ENCODE results near the gene UXS1.
A peak's percentile ranks its signal among the peaks of the same experiment; 100 is the strongest.

The UXS1 gene

GRCh38 chr2:106124905-106125549, 69.1 kb downstream of the UXS1 start:
- TF ChIP-seq POLR2A (IDR thresholded peaks at IDR 0.05; ENCODE audit: low read depth, low read length): no peak
- no peak for FAIRE-seq
- DNase-seq (ENCODE audit: insufficient read length, low spot score): no peak

DNA sequence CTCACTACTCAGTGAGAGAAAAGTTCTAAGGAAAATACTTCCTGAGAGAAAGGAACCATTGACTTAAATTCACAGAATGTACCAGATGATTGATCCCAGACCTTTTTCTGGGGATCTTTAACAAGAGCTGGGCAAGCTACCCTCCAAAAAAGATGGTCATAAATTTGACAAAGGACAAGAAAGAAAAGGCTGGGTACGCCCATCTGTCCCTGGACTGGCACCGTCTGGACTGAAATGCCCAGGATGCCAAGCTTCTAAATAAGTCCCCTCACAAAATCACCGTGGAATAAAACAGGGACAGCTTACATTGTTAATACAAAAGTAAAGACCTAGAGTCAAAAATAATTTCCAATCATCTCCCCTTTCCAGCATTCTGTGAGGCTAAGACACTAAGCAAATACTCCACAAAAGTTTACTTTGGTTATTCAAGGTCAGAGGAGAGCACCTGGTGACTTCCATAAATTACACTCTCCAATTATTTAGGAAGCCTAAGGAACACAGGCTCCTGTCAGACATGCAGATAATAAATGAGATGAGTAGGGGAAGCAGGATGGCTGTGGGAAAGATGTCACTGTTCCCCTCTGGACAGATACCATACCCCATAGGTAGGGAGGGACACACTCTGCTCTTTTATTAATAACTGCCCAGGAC, 69.9 kb downstream of the UXS1 start:
- no peak for FAIRE-seq
- DNase-seq (ENCODE audit: insufficient read length, low spot score): no peak
- no peak for TF ChIP-seq POLR2A (IDR thresholded peaks at IDR 0.05; ENCODE audit: low read depth, low read length)

DNA sequence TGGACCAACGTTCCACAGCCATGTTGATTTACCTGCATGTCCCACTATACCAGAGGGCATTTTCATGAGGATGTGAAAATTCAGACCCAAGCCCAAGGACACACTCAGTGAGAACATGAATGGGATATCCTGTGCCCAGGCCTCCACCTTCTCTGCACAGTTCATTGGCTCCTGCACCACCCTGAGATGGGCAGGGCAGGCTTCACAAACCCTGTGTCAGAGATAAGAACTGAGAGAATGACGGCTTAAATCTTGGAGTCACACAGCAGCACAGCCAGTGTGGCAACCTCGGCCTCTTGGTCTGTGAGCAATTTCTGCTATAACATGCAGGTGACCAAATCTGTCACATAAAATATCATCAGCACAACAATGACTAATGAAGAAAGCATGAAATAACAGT, 71.9 kb downstream of the UXS1 start:
- no peak for TF ChIP-seq POLR2A (IDR thresholded peaks at IDR 0.05; ENCODE audit: low read depth, low read length)
- no peak for FAIRE-seq
- no peak for DNase-seq (ENCODE audit: insufficient read length, low spot score)

DNA sequence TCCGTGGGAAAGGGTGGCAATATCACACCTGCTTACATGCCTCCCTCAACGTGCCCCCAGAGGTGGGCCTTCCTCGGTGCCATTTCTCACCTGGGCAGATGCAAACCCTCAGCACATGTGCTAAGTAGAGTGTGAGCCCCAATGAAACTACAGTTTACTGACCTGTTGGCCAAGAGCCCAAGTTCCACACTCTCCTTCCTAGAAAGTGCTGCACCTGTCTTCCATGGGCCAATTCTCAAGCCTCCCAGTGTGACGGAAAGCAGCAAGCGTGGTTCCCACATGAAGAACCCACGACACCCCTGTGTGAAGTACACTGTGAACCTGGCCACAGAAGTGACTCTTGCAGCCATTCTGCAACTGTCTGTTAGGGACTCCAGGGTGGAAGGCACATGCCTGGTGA, 73.7 kb downstream of the UXS1 start:
- DNase-seq (ENCODE audit: insufficient read length, low spot score) (no peak), FAIRE-seq (no peak)
- TF ChIP-seq POLR2A (IDR thresholded peaks at IDR 0.05; ENCODE audit: low read depth, low read length): no peak

DNA sequence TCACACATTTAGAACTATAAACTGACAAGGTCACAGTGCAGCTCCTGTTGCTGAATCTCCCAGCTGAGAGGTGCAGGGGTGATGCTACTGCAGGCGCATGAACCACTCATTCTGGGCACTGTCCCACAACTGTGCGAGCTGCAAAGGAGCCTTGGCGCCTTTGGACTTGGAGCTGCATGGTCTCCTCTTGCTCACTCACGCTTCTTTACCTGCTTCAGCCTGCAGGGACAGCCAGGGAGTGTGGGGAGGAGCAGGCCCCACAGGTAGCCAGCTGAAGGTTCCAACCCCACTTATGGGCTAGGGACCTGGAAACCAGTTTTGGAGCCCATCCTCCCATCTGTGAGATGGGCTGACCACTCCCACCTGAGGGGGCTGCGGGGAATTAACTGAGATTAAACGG, 75.0 kb downstream of the UXS1 start:
- no peak for TF ChIP-seq POLR2A (IDR thresholded peaks at IDR 0.05; ENCODE audit: low read depth, low read length)
- FAIRE-seq (no peak), DNase-seq (ENCODE audit: insufficient read length, low spot score) (no peak)

GRCh38 chr2:106117882-106118684, 76.0 kb downstream of the UXS1 start:
- no peak for FAIRE-seq
- TF ChIP-seq POLR2A (IDR thresholded peaks at IDR 0.05; ENCODE audit: low read depth, low read length): no peak
- no peak for DNase-seq (ENCODE audit: insufficient read length, low spot score)

GRCh38 chr2:106117347-106117746, 76.8 kb downstream of the UXS1 start:
- DNase-seq (ENCODE audit: insufficient read length, low spot score) (no peak), FAIRE-seq (no peak)
- no peak for TF ChIP-seq POLR2A (IDR thresholded peaks at IDR 0.05; ENCODE audit: low read depth, low read length)

DNA sequence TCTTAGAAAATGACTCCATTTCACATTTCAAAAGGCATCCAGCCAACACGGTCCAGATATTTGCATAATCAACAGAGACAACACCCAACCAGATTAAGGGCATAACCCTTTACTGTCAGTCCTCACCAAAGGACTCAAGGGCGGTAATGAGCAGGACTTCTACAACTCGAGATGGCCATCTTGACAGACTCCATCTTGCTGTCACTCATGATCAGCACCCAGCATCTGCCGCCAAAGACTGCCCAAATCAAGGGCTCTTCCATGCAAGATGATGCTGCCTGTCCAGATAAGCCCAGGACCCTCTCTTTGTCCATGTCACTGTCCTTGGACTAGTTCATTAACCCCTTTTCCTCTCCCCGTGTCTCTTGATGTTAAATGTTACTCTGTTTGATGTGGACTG, 77.9 kb downstream of the UXS1 start:
- no peak for TF ChIP-seq POLR2A (IDR thresholded peaks at IDR 0.05; ENCODE audit: low read depth, low read length)
- FAIRE-seq: no peak
- no peak for DNase-seq (ENCODE audit: insufficient read length, low spot score)

DNA sequence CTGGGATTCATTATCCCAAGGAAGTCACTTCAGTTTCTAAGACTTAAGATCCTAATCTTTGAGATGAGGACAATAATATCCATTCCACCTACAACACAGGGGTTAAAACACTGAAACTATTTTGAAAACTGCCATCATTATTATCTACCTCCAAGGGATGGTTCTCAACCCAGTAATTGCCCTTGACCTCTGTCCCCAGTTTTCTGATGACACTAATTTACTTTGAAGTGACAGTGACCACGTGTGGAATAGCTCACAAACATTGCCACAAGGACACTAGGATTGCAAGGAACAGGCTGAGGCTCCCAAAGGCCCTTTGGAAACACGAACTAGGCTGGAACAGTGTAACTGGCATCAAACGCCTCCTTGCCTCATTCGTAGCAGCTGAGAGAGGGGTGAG, 78.4 kb downstream of the UXS1 start:
- no peak for FAIRE-seq
- no peak for TF ChIP-seq POLR2A (IDR thresholded peaks at IDR 0.05; ENCODE audit: low read depth, low read length)
- no peak for DNase-seq (ENCODE audit: insufficient read length, low spot score)

GRCh38 chr2:106115250-106115649, 78.9 kb downstream of the UXS1 start:
- DNase-seq (ENCODE audit: insufficient read length, low spot score): peak; percentile 76
- FAIRE-seq: peak; percentile 95
- no peak for TF ChIP-seq POLR2A (IDR thresholded peaks at IDR 0.05; ENCODE audit: low read depth, low read length)

DNA sequence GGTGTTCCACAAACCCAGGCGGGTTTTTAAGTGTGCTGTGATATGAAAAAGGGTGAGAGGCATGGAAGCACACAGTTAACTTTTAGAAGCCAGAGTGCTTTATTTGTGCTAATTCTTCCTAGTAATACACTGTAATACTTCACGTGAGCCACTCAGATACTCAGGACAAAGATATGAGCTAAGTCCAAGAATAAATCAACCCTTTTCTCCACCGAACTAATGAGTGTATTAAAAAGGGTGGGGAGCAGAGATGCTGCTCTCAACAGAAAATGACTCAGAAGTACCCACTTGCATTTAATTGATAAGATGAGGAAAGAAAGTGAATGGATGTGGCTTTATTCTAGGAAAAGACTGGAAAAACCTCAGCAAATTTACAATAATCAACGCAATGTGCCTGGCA, 79.9 kb downstream of the UXS1 start:
- no peak for TF ChIP-seq POLR2A (IDR thresholded peaks at IDR 0.05; ENCODE audit: low read depth, low read length)
- no peak for DNase-seq (ENCODE audit: insufficient read length, low spot score)
- FAIRE-seq: no peak

DNA sequence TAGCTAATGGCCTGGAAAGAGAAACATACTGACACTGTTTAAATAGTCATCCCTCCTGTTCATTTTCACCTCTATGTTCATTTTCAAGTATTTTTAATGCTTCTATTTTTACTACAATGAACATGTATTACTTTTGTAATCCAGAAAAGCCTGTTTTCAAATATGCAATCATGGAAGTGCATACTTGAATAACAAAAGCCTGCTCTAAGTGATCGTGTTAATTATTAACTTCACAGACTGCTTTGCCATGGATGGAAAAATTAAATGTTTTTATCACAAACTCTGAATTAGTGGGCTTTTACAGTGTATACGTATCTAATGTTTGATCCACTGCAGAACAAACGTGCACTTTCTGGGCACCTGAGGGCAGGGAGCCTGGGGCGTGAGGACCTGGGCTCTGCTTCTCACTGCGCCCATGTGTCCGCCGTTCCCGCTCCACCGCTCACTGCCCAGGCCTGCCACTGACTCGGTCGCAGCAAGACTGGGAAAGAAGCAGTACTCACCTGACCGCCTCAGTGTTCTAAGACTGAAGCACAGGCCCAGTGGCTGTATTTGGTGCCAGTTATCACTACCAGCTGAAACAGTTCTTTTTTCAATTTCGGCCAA, 80.6 kb downstream of the UXS1 start:
- FAIRE-seq (no peak), DNase-seq (ENCODE audit: insufficient read length, low spot score) (no peak)
- no peak for TF ChIP-seq POLR2A (IDR thresholded peaks at IDR 0.05; ENCODE audit: low read depth, low read length)

DNA sequence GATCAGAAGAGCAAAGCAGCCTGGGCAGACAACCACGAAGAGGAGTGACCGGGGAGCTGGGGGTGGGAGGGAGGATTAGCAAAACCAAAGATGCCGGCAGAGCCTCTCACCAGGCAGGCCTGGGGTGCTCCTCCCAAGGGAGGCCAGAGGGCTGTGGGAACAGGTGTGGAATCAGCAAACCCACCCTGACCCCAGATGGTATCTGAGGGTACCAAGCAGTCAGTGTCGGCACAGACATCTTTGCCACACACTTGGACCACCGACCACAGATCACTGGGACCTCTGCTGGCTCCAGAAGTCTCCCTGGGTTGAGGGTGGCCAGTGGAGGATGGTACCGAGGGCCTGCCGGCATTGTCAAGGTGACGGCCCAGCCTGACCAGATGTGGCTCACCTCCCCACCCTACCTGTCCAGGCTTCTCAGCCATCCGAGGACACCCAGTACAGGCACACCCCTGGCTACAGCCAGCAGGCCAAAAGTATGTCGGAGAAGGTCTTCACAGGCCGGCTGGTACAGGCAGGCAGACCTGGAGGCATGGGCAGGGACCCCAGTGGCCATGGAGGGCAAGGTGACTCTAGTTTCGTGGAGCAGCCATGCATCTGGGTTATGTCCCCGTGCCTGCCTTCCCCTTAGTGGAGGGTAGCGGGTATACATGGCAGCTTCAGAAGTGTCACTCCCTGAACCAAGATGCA, 82.1 kb downstream of the UXS1 start:
- DNase-seq (ENCODE audit: insufficient read length, low spot score) (no peak), FAIRE-seq (no peak)
- no peak for TF ChIP-seq POLR2A (IDR thresholded peaks at IDR 0.05; ENCODE audit: low read depth, low read length)

Data from H54 (cell line).